NCI-H146 treated with DMSO at 0.1 percent for 48 hours (cell line): ENCODE results near the gene MYL4.
"Not testable (repeated sequence)": the region's sequence is repeated elsewhere in the genome, so short reads cannot be mapped to it uniquely, and the experiment has no call there.

ENCODE experiments used
- DNase-seq: peaks from one replicate; lab custom pipeline; 2025; ENCODE audit not compliant: unreplicated experiment; lab: John Stamatoyannopoulos, UW

The MYL4 gene

GRCh38 chr17:47239967-47240651 is 31.0 kb downstream of the MYL4 start:
- no peak for DNase-seq

- DNase-seq: no peak
Observed at GRCh38 chr17:47240806-47241205, 31.7 kb downstream of the MYL4 start.

DNA sequence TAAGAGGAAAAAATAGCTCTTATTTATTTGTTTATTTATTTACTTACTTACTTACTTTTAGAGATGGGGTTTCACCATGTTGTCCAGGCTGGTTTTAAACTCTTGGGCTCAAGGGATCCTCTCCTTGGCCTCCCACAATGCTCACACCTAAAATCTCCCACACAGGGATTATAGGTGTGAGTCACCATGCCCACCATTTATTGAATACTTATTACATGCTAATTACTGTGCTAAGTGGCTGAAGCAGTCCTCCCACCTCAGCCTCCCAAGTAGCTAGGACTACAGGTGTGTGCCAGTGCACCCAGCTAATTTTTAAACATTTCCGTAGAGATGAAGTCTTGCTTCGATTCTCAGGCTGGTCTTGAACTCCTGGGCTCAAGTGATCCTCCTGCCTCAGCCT is 33.5 kb downstream of the MYL4 start:
- no peak for DNase-seq

- no peak for DNase-seq
Observed at GRCh38 chr17:47243737-47244598, 34.8 kb downstream of the MYL4 start.

GRCh38 chr17:47244697-47245096 is 35.5 kb downstream of the MYL4 start:
- DNase-seq: no peak

- no peak for DNase-seq
Observed at GRCh38 chr17:47246120-47246519, 37.0 kb downstream of the MYL4 start.

DNA sequence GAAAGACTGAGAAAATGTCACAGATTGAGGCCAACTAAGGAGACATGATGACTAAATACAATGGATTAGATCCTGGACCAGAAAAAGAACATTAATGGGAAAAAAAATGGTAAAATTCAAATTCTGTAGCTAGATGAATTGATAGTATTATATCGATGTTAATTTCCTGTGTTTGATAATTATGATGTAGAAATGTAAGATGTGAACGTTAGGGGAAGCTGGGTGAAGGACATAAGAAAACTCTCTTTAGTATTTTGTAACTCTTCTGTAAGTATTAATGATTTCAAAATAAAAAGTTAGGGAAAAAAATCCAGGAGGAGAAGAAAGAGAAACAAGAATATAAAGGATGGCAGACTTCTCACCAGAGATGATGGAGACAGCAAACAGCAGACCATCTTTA is 41.7 kb downstream of the MYL4 start:
- DNase-seq: no peak

- DNase-seq: no peak
Observed at GRCh38 chr17:47251421-47251940, 42.3 kb downstream of the MYL4 start.

DNA sequence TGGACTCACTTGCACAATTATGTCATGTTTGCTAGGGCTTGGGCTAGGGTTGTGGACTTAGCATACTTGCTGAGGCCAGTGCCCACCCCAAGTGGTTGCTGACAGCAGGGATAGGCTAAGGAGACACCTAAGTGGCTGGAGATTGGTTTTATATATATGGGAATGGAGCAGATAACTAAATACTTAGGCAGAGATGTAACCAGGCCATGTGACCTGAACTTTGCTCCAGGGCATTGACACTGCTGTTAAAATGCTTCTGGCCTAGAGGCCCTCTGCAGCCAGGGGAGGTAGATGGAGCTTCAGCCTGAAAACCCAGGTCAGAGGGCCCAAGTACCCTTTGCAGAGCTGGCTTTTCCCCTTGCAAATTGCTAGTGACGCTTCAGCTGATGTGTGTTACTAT is 43.1 kb downstream of the MYL4 start:
- no peak for DNase-seq

DNA sequence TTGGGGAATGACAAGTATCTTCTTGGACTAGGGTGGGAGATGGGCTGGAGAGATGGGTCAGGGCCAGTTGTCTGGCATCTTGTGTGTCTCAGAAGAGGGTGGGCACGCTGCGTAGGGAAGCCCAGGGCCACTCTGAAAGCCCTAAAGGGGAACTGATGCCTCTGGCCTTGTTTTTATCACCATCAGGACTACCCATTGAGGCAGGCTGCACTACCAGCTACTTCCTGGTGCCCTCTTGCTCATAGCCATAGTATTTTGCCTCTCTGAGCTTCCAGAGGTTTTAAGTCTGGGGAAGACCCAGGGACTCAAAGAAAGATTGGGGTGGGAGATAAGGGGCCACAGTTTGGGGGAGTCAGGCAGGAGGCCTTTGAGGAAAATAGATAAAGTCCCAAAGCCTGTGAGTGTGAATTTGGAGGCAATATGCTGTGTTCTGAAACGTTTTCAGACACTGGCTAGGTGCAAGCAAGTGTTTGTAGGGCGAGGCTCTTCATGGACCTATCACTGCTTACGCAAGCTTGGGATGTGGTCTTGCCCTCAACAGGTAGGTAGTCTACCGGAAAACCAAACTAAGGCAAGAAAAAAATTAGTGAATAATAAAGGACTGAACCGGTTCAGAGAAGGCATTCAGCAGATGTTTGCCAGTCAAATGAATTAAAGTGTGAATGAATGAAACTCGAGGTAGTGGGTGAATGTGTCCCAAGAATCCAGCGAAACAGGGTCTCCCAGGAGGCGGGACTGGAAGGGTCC is 43.8 kb downstream of the MYL4 start:
- no peak for DNase-seq

DNA sequence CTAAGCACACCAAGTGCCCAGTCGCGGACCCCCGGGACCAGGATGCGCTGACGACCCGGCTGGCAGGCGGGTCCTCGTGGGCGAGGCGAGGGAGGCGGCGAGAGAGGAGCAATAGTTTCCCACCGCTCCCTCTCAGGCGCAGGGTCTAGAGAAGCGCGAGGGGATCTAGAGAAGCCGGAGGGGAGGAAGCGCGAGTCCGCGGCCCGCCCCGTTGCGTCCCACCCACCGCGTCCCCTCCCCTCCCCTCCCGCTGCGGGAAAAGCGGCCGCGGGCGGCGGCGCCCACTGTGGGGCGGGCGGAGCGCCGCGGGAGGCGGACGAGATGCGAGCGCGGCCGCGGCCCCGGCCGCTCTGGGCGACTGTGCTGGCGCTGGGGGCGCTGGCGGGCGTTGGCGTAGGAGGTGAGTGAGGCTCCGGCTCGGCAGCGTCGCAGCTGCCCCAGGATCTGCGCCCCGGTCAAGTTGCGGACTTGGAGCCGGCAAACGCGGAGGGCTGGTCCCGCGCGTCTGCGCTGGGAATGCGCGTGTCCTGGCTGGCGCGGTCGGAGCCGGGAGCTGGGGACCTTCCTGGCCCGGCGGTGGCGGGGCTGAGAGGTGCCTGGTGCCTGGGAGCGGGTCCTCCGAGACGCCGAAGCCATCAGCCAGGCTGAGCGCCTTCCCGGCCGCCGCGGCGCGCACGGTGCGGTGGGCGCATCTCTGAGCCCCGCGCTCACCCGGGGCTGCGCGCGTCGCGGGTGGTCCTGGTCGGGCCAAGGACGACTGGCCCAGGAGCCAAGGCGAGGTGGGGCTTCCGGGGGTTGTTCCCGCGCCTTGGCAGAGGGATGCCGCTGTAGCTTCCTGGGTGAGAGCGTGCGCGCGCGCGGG is 44.6 kb downstream of the MYL4 start, which contains the start of gene ITGB3:
Gene ITGB3 (plus strand): TSS at position 287 of the 862 bp plus-strand sequence. CDS start 35 bp downstream, at position 322.
- peak; percentile 49 for DNase-seq

GRCh38 chr17:47254403-47254943 is 45.3 kb downstream of the MYL4 start:
- no peak for DNase-seq

GRCh38 chr17:47257651-47258339 is 48.6 kb downstream of the MYL4 start:
- DNase-seq: no peak

DNA sequence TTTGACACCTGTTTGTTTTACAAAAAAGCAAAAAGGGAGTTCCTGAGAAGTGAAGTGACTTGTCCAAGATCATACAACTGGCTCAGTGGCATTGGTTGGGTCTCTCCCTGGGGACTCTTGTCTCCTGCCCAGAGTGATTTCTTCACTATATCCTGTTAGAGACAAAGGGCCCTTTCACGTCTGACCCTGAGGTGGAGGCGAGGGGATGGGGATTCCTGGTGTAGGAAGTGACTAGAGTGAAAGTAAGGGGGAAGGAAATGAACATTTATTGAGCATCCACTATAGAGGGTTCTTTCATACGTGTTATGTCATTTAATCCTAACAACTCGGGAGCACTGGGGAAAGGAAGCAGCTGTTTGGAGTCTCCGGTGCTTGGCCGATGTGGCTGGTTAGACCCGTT is 53.4 kb downstream of the MYL4 start:
- no peak for DNase-seq

DNA sequence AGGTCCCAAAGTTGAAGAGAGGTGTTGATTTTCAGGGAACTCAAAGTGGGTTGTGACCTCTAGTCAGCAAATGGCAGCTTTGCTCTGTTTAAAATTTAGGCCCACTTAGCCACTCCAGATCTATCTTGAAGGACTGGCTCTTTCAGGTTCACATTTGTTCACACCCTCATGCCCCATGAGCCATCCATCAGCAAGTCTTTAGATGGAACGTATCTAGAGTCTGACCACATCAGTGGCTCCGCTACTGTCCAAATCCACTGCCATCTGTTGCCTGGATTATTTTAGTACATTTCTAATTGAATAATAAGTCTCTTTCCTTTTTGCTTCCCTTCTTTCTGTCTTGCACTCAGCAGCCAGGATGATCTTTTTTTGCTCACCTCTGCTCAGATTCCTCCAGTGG is 55.0 kb downstream of the MYL4 start:
- no peak for DNase-seq

- no peak for DNase-seq
Observed at GRCh38 chr17:47265983-47266541, 56.9 kb downstream of the MYL4 start.

DNA sequence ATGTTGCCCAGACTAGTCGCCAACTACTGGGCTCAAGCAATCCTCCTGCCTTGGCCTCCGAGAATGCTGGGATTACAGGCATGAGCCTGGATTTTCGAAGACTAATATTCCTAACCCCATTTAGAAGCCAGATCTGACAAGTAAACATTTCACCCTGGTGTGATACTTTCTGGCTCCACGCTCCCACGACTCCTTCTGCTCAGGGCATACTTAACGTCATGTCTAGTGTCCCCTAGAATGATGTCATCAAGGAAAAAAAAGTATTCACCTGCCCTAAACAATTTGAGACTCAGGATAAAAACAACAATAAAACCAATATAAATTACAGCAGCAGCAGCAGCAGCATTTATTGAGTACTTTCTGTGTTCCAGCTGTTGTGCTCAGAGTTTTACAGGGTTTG is 57.6 kb downstream of the MYL4 start:
- DNase-seq: no peak

GRCh38 chr17:47267354-47267828 is 58.2 kb downstream of the MYL4 start:
- no peak for DNase-seq

- DNase-seq: not testable (repeated sequence)
Observed at GRCh38 chr17:47268964-47269363, 59.8 kb downstream of the MYL4 start.
